ENCODE results near the gene TRAPPC12.
A peak's percentile ranks its signal among the peaks of the same experiment; 100 is the strongest.

TRAPPC12 gene

GRCh38 chr2:3409627-3410170 lies 30.2 kb downstream of the TRAPPC12 start:
- DNase-seq, result no peak

GRCh38 chr2:3411103-3411502 lies 31.6 kb downstream of the TRAPPC12 start:
- DNase-seq, result no peak

GRCh38 chr2:3413697-3414096 lies 34.2 kb downstream of the TRAPPC12 start:
- no peak for DNase-seq

GRCh38 chr2:3414133-3414860 lies 34.8 kb downstream of the TRAPPC12 start:
- DNase-seq, result no peak

- DNase-seq, result no peak
These were observed 39.4 kb downstream of the TRAPPC12 start for GRCh38 chr2:3418766-3419404.

GRCh38 chr2:3420076-3420768 lies 40.7 kb downstream of the TRAPPC12 start:
- no peak for DNase-seq

- DNase-seq, result no peak
These were observed 41.4 kb downstream of the TRAPPC12 start for GRCh38 chr2:3420769-3421397.

- DNase-seq, result no peak
These were observed 42.1 kb downstream of the TRAPPC12 start for GRCh38 chr2:3421580-3421979.

GRCh38 chr2:3422161-3422779 lies 42.8 kb downstream of the TRAPPC12 start:
- DNase-seq, result no peak

- DNase-seq, result peak; percentile 16
These were observed 44.1 kb downstream of the TRAPPC12 start for GRCh38 chr2:3423492-3424170.

- no peak for DNase-seq
These were observed 44.8 kb downstream of the TRAPPC12 start for GRCh38 chr2:3424171-3424795.

- no peak for DNase-seq
These were observed 47.1 kb downstream of the TRAPPC12 start for GRCh38 chr2:3426615-3427014.

GRCh38 chr2:3427272-3427671 lies 47.8 kb downstream of the TRAPPC12 start:
- peak; percentile 31 for DNase-seq

GRCh38 chr2:3428577-3428976 lies 49.1 kb downstream of the TRAPPC12 start:
- DNase-seq, result no peak

GRCh38 chr2:3429066-3429610 lies 49.6 kb downstream of the TRAPPC12 start:
- no peak for DNase-seq

- DNase-seq, result no peak
These were observed 50.7 kb downstream of the TRAPPC12 start for GRCh38 chr2:3430172-3430571.

GRCh38 chr2:3430740-3431490 lies 51.4 kb downstream of the TRAPPC12 start:
- no peak for DNase-seq

GRCh38 chr2:3432067-3432466 lies 52.6 kb downstream of the TRAPPC12 start:
- DNase-seq, result peak; percentile 50

GRCh38 chr2:3432693-3433338 lies 53.3 kb downstream of the TRAPPC12 start:
- peak; percentile 38 for DNase-seq

- peak; percentile 67 for DNase-seq
These were observed 53.8 kb downstream of the TRAPPC12 start for GRCh38 chr2:3433339-3433699.

All from NCI-H510A (cell line).